ENCODE results near the gene DISC1.

Gene DISC1

DNA sequence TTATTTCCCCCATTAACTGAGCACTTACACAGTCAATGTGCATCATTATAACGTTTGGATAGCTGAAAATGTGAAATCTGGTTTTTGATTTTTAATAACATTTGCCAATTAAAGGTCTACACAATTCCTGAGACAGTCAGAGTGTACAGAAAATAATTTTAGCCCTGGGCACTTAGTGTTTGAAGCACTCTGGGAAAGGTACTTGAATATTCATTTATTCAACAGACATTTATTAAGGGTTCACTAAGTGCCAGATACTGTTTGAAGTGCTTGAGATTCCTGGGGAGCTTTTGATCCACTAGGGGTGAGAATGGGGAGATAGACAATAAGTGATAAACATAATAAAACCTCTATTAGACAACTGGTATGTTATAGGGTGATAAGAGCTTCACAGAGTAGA lies 141.8 kb downstream of the DISC1 start:
- TF ChIP-seq, protein P1, sequence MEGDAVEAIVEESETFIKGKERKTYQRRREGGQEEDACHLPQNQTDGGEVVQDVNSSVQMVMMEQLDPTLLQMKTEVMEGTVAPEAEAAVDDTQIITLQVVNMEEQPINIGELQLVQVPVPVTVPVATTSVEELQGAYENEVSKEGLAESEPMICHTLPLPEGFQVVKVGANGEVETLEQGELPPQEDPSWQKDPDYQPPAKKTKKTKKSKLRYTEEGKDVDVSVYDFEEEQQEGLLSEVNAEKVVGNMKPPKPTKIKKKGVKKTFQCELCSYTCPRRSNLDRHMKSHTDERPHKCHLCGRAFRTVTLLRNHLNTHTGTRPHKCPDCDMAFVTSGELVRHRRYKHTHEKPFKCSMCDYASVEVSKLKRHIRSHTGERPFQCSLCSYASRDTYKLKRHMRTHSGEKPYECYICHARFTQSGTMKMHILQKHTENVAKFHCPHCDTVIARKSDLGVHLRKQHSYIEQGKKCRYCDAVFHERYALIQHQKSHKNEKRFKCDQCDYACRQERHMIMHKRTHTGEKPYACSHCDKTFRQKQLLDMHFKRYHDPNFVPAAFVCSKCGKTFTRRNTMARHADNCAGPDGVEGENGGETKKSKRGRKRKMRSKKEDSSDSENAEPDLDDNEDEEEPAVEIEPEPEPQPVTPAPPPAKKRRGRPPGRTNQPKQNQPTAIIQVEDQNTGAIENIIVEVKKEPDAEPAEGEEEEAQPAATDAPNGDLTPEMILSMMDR (IDR thresholded peaks at IDR 0.05; ENCODE audit: low read length), result no peak
- no peak for TF ChIP-seq EZH2 (IDR thresholded peaks at IDR 0.05; ENCODE audit: borderline replicate concordance, low read length)
- Histone ChIP-seq H3K79me2 (ENCODE audit: insufficient read depth, low read length) (no peaks in the 10 kb centered on the region), H3K9me2 (ENCODE audit: low read depth, low read length) (no peaks in the 10 kb centered on the region)

DNA sequence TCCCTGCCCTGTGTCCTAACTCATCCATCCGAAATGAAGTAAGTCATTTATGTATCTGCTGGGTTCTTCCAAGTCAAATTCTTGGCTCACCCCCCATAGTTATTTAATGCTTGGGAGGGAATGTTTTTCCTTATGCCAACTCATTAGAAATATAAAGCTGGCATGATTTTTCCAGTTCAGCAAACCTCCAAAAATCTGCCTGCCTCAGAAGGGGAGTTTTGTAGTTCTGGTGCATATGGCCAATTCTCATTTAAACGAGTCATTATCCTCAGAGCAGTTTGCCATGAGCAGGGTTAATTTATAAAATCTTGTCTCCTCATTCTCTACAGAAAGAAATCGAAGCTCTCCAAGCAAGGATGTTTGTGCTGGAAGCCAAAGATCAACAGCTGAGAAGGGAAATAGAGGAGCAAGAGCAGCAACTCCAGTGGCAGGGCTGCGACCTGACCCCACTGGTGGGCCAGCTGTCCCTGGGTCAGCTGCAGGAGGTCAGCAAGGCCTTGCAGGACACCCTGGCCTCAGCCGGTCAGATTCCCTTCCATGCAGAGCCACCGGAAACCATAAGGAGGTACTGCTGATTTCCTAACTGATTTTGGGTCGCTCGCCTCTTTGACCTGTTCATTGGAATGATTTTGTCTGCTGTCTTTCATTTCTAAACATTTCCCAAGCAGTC lies 144.1 kb downstream of the DISC1 start:
- Histone ChIP-seq H4K20me1 (ENCODE audit: insufficient read depth, low read length) (no peaks in the 10 kb centered on the region), H3F3A (ENCODE audit: insufficient read depth, low read length) (no peaks in the 10 kb centered on the region), H3K4me1 (ENCODE audit: insufficient read depth, low read length, severe bottlenecking) (no peaks in the 10 kb centered on the region), H3K9ac (ENCODE audit: low read length) (no peak overlapping the region), H3K79me2 (ENCODE audit: insufficient read depth, low read length) (no peaks in the 10 kb centered on the region), H3K4me3 (ENCODE audit: low read depth, low read length, poor library complexity, severe bottlenecking) (no peak overlapping the region), H3K9me3 (ENCODE audit: low read length) (no peaks in the 10 kb centered on the region), H3K9me2 (ENCODE audit: low read depth, low read length) (no peaks in the 10 kb centered on the region), H2AFZ (ENCODE audit: low read length) (no peak overlapping the region), H3K36me3 (ENCODE audit: insufficient read depth, low read length) (no peaks in the 10 kb centered on the region), H3K4me2 (ENCODE audit: low read length) (no peak overlapping the region), H3K27me3 (ENCODE audit: insufficient read depth, low read length) (no peaks in the 10 kb centered on the region), H3K27ac (ENCODE audit: low read depth, low read length, poor library complexity, severe bottlenecking) (no peak overlapping the region)
- TF ChIP-seq EZH2 (IDR thresholded peaks at IDR 0.05; ENCODE audit: borderline replicate concordance, low read length), result no peak
- TF ChIP-seq, protein P1 (IDR thresholded peaks at IDR 0.05; ENCODE audit: low read length), result no peak

More for the DNA sequence above, 141.8 kb downstream of the DISC1 start:
- no peaks in the 10 kb centered on the region for H3F3A ChIP-seq (ENCODE audit: insufficient read depth, low read length)
- H3K4me3 ChIP-seq (ENCODE audit: low read depth, low read length, poor library complexity, severe bottlenecking), result no peak overlapping the region
- H3K9me3 ChIP-seq (ENCODE audit: low read length), result no peaks in the 10 kb centered on the region
- H4K20me1 ChIP-seq (ENCODE audit: insufficient read depth, low read length), result no peaks in the 10 kb centered on the region
- no peak overlapping the region for H3K4me2 ChIP-seq (ENCODE audit: low read length)
- H3K9ac ChIP-seq (ENCODE audit: low read length), result no peak overlapping the region
- H3K27ac ChIP-seq (ENCODE audit: low read depth, low read length, poor library complexity, severe bottlenecking), result no peak overlapping the region
- no peaks in the 10 kb centered on the region for H3K4me1 ChIP-seq (ENCODE audit: insufficient read depth, low read length, severe bottlenecking)
- no peaks in the 10 kb centered on the region for H3K27me3 ChIP-seq (ENCODE audit: insufficient read depth, low read length)
- no peak overlapping the region for H2AFZ ChIP-seq (ENCODE audit: low read length)
- H3K36me3 ChIP-seq (ENCODE audit: insufficient read depth, low read length), result no peaks in the 10 kb centered on the region

DNA sequence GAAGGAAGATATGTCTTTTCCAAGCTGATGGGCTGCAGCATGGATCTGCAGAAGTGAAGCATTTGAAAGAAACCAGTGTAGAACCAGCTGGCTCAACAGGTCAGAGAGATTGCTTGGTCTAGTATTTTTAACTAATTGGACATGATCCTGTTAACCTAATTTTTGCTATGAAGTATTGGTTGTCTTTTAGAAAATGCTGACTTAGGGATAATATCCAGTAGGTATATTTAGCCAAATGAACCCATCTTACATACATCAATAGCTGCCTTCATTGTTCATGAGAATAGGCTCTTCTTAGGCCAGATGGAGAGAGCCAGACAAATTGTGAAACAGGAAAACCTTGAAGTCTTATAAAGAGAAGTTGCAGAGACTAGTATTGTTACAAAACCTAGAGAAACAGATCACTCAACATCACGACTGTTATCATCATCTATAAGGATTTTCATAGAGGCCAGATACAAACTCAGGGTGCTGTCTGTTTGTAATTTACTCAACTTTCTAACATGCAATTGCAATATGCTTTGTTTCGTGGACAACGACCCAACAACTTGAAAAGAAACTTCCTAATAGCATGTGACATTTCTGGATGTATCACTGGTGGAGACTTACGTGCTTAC lies 148.2 kb downstream of the DISC1 start:
- Histone ChIP-seq H3K27me3 (ENCODE audit: insufficient read depth, low read length) (no peaks in the 10 kb centered on the region), H3K9ac (ENCODE audit: low read length) (no peak overlapping the region), H4K20me1 (ENCODE audit: insufficient read depth, low read length) (no peaks in the 10 kb centered on the region), H3K79me2 (ENCODE audit: insufficient read depth, low read length) (no peaks in the 10 kb centered on the region), H3K4me3 (ENCODE audit: low read depth, low read length, poor library complexity, severe bottlenecking) (no peak overlapping the region), H3F3A (ENCODE audit: insufficient read depth, low read length) (no peaks in the 10 kb centered on the region), H2AFZ (ENCODE audit: low read length) (no peak overlapping the region), H3K4me1 (ENCODE audit: insufficient read depth, low read length, severe bottlenecking) (no peaks in the 10 kb centered on the region), H3K27ac (ENCODE audit: low read depth, low read length, poor library complexity, severe bottlenecking) (no peak overlapping the region), H3K4me2 (ENCODE audit: low read length) (no peak overlapping the region), H3K9me2 (ENCODE audit: low read depth, low read length) (no peaks in the 10 kb centered on the region), H3K9me3 (ENCODE audit: low read length) (no peaks in the 10 kb centered on the region), H3K36me3 (ENCODE audit: insufficient read depth, low read length) (no peaks in the 10 kb centered on the region)
- TF ChIP-seq EZH2 (IDR thresholded peaks at IDR 0.05; ENCODE audit: borderline replicate concordance, low read length), result no peak
- TF ChIP-seq, protein P1 (IDR thresholded peaks at IDR 0.05; ENCODE audit: low read length), result no peak

Measured in OCI-LY1 (cell line).